T-cell (primary cell): ENCODE results near the gene DEGS1. TPM values are rescaled to one million over a fixed set of nuclear protein-coding genes. Genes with fewer than 3 reads are reported as not detected.
A peak's percentile ranks its signal among the peaks of the same experiment; 100 is the strongest.

Experiments used
- ATAC-seq, 4 experiments: fragments of 200-7000 bp in 3 of 4; fragments of 150-1000 bp in 1 of 4; cut with Tn5 transposase; replicated peaks in 1 of 4; 1 replicate in 3 of 4; 2 replicates in 1 of 4; pipeline ENCODE4 v1.10.0; 2021; ENCODE audit warnings: moderate library complexity in 3 of 4, mild to moderate bottlenecking in 2 of 4, moderate number of reproducible peaks in 1 of 4
- CTCF ChIA-PET, 2 donors: fragments of 300-600 bp; sonication (Branson Sonifier 250); formaldehyde crosslinking; loops; one replicate each; lab custom pipeline; 2022; ENCODE audit warnings: antibody characterized with exemption in 2 of 2; lab: Charles Lee
- POLR2A ChIA-PET, 2 donors: fragments of 300-600 bp; sonication (Branson Sonifier 250); formaldehyde crosslinking; loops; one replicate each; lab custom pipeline; 2022; ENCODE audit warnings: antibody characterized with exemption in 2 of 2; lab: Charles Lee
- DNase-seq, 35 experiments: peaks; one replicate each; pipeline versions ENCODE4 v3.0.0 to v3.0.0-alpha.2; 2013 to 2023
- H3K27ac ChIP-seq: one replicate; pipeline ENCODE4 v1.5.1; 2013; ENCODE audit warnings: low read length
- H3K27me3 ChIP-seq, 2 experiments: replicated peaks in 1 of 2; 1 replicate in 1 of 2; 2 replicates in 1 of 2; pipeline versions ENCODE4 v1.6.1 to v1.7.0; 2013; ENCODE audit warnings: low read length in 1 of 2, mixed read lengths in 1 of 2; ENCODE audit not compliant: control insufficient read depth in 2 of 2, insufficient read depth in 2 of 2; ENCODE audit errors: extremely low read depth in 1 of 2
- H3K36me3 ChIP-seq, 2 donors: 1 replicate in 1 of 2; 2 replicates in 1 of 2; pipeline versions ENCODE4 v1.6.1 to v1.7.0; 2013; ENCODE audit warnings: low read length in 1 of 2; ENCODE audit not compliant: control insufficient read depth in 2 of 2, insufficient read depth in 1 of 2; ENCODE audit errors: extremely low read depth in 1 of 2
- H3K4me1 ChIP-seq, 2 experiments: 1 replicate in 1 of 2; 2 replicates in 1 of 2; pipeline versions ENCODE4 v1.6.1 to v1.7.0; 2013; ENCODE audit warnings: low read length in 2 of 2, mixed read lengths in 1 of 2; ENCODE audit not compliant: insufficient read depth in 2 of 2, control insufficient read depth in 1 of 2; ENCODE audit errors: extremely low read depth in 1 of 2
- H3K4me3 ChIP-seq, 2 donors: 1 replicate in 1 of 2; 2 replicates in 1 of 2; pipeline versions ENCODE4 v1.5.1 to v1.7.0; 2013; ENCODE audit warnings: mild to moderate bottlenecking in 2 of 2, low read length in 1 of 2, moderate library complexity in 1 of 2; ENCODE audit not compliant: control insufficient read depth in 1 of 2; ENCODE audit errors: extremely low read depth in 1 of 2
- H3K9me3 ChIP-seq: 2 replicates; pipeline ENCODE4 v1.7.0; 2013
- H3K27ac Mint-ChIP-seq, 2 donors: one replicate each; pipeline ENCODE4 v1.8.0; 2020 to 2021; ENCODE audit warnings: mild to moderate bottlenecking in 2 of 2, mixed read lengths in 2 of 2
- H3K27me3 Mint-ChIP-seq, 2 donors: one replicate each; pipeline ENCODE4 v1.8.0; 2021 to 2022; ENCODE audit warnings: mixed read lengths in 2 of 2
- H3K36me3 Mint-ChIP-seq: one replicate; pipeline ENCODE4 v1.8.0; 2021; ENCODE audit warnings: mixed read lengths
- H3K4me1 Mint-ChIP-seq, 3 donors: one replicate each; pipeline ENCODE4 v1.8.0; 2020 to 2022; ENCODE audit warnings: mixed read lengths in 3 of 3, mild to moderate bottlenecking in 1 of 3
- H3K4me3 Mint-ChIP-seq, 3 donors: one replicate each; pipeline ENCODE4 v1.8.0; 2020 to 2022; ENCODE audit warnings: mild to moderate bottlenecking in 3 of 3, mixed read lengths in 3 of 3, moderate library complexity in 3 of 3
- H3K9me3 Mint-ChIP-seq, 3 donors: one replicate each; pipeline ENCODE4 v1.8.0; 2020 to 2022; ENCODE audit warnings: mixed read lengths in 3 of 3
- WGBS: methylation state at CpG from one replicate; pipeline ENCODE4 v1.1.5; 2013; ENCODE audit warnings: missing lambda C conversion rate; ENCODE audit not compliant: insufficient coverage; 5-methylcytosine and 5-hydroxymethylcytosine counted together
- total RNA-seq, 35 experiments: library from RNA in 6 of 35; stranded (reverse) in 6 of 35; fragments of 120-200 nt in 1 of 35; gene quantifications; one replicate each; pipeline versions ENCODE4 v1.2.1 to v1.2.4 and lab custom pipeline; 2013 to 2026

DEGS1 gene
- total RNA-seq, 5 donors from 2014 or later (not counting 1 experiment from before 2014, with no cell fraction given): 40.0 to 52.3 (median 44.4) TPM

DNA sequence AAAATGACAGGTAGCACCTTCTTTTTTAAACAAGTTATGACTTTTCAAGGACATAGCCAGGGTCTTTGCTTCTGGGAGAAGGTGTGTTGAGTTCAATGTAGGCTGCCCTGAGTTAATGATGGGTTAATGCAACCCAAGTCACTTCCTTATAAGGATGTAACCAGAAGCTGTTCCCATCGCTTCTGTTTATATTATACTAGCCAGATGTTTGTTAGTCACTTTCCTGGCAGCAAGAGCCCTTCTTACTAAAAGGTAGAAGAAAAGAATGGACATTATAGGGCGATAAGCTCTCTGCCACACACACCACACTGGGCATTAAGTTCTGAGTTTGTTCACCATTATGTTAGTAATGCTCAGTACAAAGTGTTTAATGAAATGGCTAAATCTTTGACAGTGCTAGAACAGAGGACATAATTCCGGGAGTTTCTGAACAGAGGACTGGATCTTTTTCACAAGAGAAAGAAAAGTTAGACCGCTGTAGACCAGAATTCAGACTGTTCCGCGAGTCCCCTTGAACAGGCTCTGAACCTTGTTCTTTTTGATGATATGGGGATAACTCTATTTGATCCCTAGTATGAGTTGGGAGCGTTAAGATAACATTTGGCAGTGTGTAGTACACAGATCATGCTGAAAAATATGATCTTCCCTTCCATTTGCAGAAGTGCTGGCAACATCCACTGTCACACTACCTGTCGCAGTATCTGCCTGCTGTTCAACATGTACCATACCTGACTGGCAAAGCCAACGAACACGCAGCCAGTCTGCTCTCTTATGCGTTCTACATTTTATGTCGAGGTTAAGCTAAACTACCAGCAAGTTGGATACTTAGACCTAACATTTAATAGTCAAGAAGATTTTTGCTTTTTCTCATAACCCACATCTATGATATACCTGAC, 41.0 kb downstream of the DEGS1 start:
- no peaks in the 10 kb centered on the region for H3K9me3 Mint-ChIP-seq
- H3K27ac Mint-ChIP-seq: no peak overlapping the region
- Histone ChIP-seq H3K9me3 (no peaks in the 10 kb centered on the region), H3K4me1 (no peaks in the 10 kb centered on the region), H3K36me3 (peaks cover 0 to 17% of the 10 kb centered on the region in 2 donors), H3K27me3 (no peaks in the 10 kb centered on the region), H3K4me3 (no peak overlapping the region), H3K27ac (no peak overlapping the region)
- WGBS: 93% methylated on average over 5 of the region's 12 CpGs
- no peaks in the 10 kb centered on the region for H3K27me3 Mint-ChIP-seq
- CTCF ChIA-PET: no interaction called here
- POLR2A ChIA-PET: no interaction called here
- H3K36me3 Mint-ChIP-seq: peaks cover 18% of the 10 kb centered on the region
- H3K4me1 Mint-ChIP-seq: no peaks in the 10 kb centered on the region
- ATAC-seq (no peak), DNase-seq (no peak)
- no peak overlapping the region for H3K4me3 Mint-ChIP-seq

GRCh38 chr1:224226849-224227502, 43.9 kb downstream of the DEGS1 start:
- no peak overlapping the region for H3K4me3 Mint-ChIP-seq
- ChIA-PET CTCF (no interaction called here), POLR2A (no interaction called here)
- H3K27ac Mint-ChIP-seq: no peak overlapping the region
- ATAC-seq: no peak
- H3K9me3 Mint-ChIP-seq: no peaks in the 10 kb centered on the region
- Histone ChIP-seq H3K4me3 (no peak overlapping the region), H3K27me3 (no peaks in the 10 kb centered on the region), H3K36me3 (peaks cover 0 to 29% of the 10 kb centered on the region in 2 donors), H3K9me3 (no peaks in the 10 kb centered on the region), H3K27ac (no peak overlapping the region), H3K4me1 (no peaks in the 10 kb centered on the region)
- 100% methylated on average over 2 of the region's 6 CpGs for WGBS
- H3K4me1 Mint-ChIP-seq: no peaks in the 10 kb centered on the region
- H3K36me3 Mint-ChIP-seq: peaks cover 30% of the 10 kb centered on the region
- no peak for DNase-seq
- H3K27me3 Mint-ChIP-seq: no peaks in the 10 kb centered on the region

GRCh38 chr1:224234017-224234416, 51.0 kb downstream of the DEGS1 start:
- ChIA-PET POLR2A (no interaction called here), CTCF (interaction anchor here in 1 of 2 donors (0.6 kb wide), 1 partner anchor 1436 kb away, joined by 5 read pairs; no protein-coding TSS in a partner anchor)
- DNase-seq: no peak
- Histone ChIP-seq H3K4me1 (no peaks in the 10 kb centered on the region), H3K27ac (no peak overlapping the region), H3K4me3 (no peak overlapping the region), H3K27me3 (no peaks in the 10 kb centered on the region), H3K9me3 (no peaks in the 10 kb centered on the region), H3K36me3 (peaks cover 0 to 43% of the 10 kb centered on the region in 2 donors)
- no peak overlapping the region for H3K27ac Mint-ChIP-seq
- H3K4me1 Mint-ChIP-seq: no peaks in the 10 kb centered on the region
- H3K4me3 Mint-ChIP-seq: no peak overlapping the region
- no peak for ATAC-seq
- H3K9me3 Mint-ChIP-seq: no peaks in the 10 kb centered on the region
- peaks cover 44% of the 10 kb centered on the region for H3K36me3 Mint-ChIP-seq
- H3K27me3 Mint-ChIP-seq: no peaks in the 10 kb centered on the region

- Mint-ChIP-seq H3K4me3 (no peak overlapping the region), H3K9me3 (no peaks in the 10 kb centered on the region), H3K27ac (no peak overlapping the region), H3K36me3 (peaks cover 42% of the 10 kb centered on the region), H3K27me3 (no peaks in the 10 kb centered on the region), H3K4me1 (no peaks in the 10 kb centered on the region)
- Histone ChIP-seq H3K4me1 (no peaks in the 10 kb centered on the region), H3K4me3 (no peak overlapping the region), H3K27me3 (no peaks in the 10 kb centered on the region), H3K36me3 (peaks cover 0 to 35% of the 10 kb centered on the region in 2 donors), H3K27ac (no peak overlapping the region), H3K9me3 (no peaks in the 10 kb centered on the region)
- DNase-seq: no peak
- no peak for ATAC-seq
- POLR2A ChIA-PET: no interaction called here
- CTCF ChIA-PET: no interaction called here
- WGBS: no CpG with 5 or more reads among the region's 2 CpGs
Measured at GRCh38 chr1:224235813-224236493, 52.9 kb downstream of the DEGS1 start.

GRCh38 chr1:224237119-224237881, 54.3 kb downstream of the DEGS1 start:
- Histone ChIP-seq H3K36me3 (peaks cover 0 to 31% of the 10 kb centered on the region in 2 donors), H3K4me3 (no peak overlapping the region), H3K27ac (no peak overlapping the region), H3K27me3 (no peaks in the 10 kb centered on the region), H3K4me1 (no peaks in the 10 kb centered on the region), H3K9me3 (no peaks in the 10 kb centered on the region)
- ChIA-PET POLR2A (no interaction called here), CTCF (interaction anchor here in 1 of 2 donors (1.0 kb wide), 1 partner anchor 377 kb away, joined by 3 read pairs; no protein-coding TSS in a partner anchor)
- Mint-ChIP-seq H3K27ac (no peak overlapping the region), H3K4me3 (no peak overlapping the region), H3K4me1 (no peaks in the 10 kb centered on the region), H3K27me3 (no peaks in the 10 kb centered on the region), H3K9me3 (no peaks in the 10 kb centered on the region), H3K36me3 (peaks cover 41% of the 10 kb centered on the region)
- 100% methylated on average over 3 of the region's 11 CpGs for WGBS
- ATAC-seq (no peak), DNase-seq (no peak)

- ATAC-seq (no peak), DNase-seq (no peak)
- Histone ChIP-seq H3K9me3 (no peaks in the 10 kb centered on the region), H3K4me1 (no peaks in the 10 kb centered on the region), H3K27ac (no peak overlapping the region), H3K27me3 (no peaks in the 10 kb centered on the region), H3K4me3 (no peak overlapping the region), H3K36me3 (peaks cover 0 to 24% of the 10 kb centered on the region in 2 donors)
- Mint-ChIP-seq H3K4me1 (no peaks in the 10 kb centered on the region), H3K9me3 (no peaks in the 10 kb centered on the region), H3K27me3 (no peaks in the 10 kb centered on the region), H3K36me3 (peaks cover 35% of the 10 kb centered on the region), H3K4me3 (no peak overlapping the region), H3K27ac (peak overlapping the region; percentile 29 to 75)
- ChIA-PET CTCF (no interaction called here), POLR2A (no interaction called here)
- 98% methylated on average over 7 of the region's 9 CpGs for WGBS
Measured at GRCh38 chr1:224238212-224238611, 55.2 kb downstream of the DEGS1 start.
